Testis (tissue), 2 donors: Measurements from ENCODE around the gene SLC2A4.

Experiments
- POLR2A ChIP-seq: fragments of 450-650 bp; IDR thresholded peaks from one replicate; pipeline ENCODE4 v1.6.1; 2017; ENCODE audit warnings: antibody characterized with exemption, mild to moderate bottlenecking, moderate library complexity
- TF ChIP-seq, protein P1 (sequence below), 3 experiments: fragments of 450-650 bp in 2 of 3; fragments of 200-600 bp in 1 of 3; sonication (generic) in 1 of 3; IDR thresholded peaks; one replicate each; pipeline ENCODE4 v1.5.1; 2016 to 2019; ENCODE audit warnings: antibody characterized with exemption in 3 of 3, mild to moderate bottlenecking in 2 of 3, moderate library complexity in 1 of 3

DNA sequence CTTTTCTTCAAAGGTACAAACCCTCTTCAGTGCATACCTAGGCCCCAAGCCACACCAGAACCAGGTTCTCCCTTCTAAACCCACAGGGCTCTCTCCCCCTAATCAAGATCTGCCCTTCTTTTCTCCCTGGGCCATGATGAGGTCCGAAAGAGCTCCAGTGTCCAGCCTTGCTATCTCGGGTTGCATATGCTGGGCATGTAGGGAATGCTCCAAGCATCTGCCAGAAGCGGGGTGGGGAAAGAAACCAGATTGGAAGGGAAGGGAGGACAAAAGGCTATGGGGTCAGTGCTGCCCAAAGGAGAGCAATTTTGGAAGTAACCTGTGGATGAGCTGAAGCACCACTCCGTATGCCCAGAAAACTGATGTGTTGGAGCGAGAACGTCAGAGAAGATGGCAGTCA lies 32.3 kb upstream of the SLC2A4 start:
- TF ChIP-seq, protein P1, sequence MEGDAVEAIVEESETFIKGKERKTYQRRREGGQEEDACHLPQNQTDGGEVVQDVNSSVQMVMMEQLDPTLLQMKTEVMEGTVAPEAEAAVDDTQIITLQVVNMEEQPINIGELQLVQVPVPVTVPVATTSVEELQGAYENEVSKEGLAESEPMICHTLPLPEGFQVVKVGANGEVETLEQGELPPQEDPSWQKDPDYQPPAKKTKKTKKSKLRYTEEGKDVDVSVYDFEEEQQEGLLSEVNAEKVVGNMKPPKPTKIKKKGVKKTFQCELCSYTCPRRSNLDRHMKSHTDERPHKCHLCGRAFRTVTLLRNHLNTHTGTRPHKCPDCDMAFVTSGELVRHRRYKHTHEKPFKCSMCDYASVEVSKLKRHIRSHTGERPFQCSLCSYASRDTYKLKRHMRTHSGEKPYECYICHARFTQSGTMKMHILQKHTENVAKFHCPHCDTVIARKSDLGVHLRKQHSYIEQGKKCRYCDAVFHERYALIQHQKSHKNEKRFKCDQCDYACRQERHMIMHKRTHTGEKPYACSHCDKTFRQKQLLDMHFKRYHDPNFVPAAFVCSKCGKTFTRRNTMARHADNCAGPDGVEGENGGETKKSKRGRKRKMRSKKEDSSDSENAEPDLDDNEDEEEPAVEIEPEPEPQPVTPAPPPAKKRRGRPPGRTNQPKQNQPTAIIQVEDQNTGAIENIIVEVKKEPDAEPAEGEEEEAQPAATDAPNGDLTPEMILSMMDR (IDR thresholded peaks at IDR 0.05), result no peak
- TF ChIP-seq POLR2A, result no peak
